Activated CD4-positive, alpha-beta T cell treated with anti-CD3 and anti-CD28 coated beads for 24 hours (primary cell): ENCODE data around the gene NAPSA.
"Not testable (repeated sequence)": the region's sequence is repeated elsewhere in the genome, so short reads cannot be mapped to it uniquely, and the experiment has no call there.

Experiments used
- DNase-seq, 2 donors: peaks; one replicate each; pipeline ENCODE4 v3.0.0-alpha.2; 2020; ENCODE audit warnings: low read depth in 2 of 2

The NAPSA gene

GRCh38 chr19:50365434-50366306, at the start of gene NAPSA:
TSS of gene NAPSA (minus strand) at chr19:50365639. CDS start at chr19:50365621, 18 bp downstream.
- DNase-seq, result no peak

DNA sequence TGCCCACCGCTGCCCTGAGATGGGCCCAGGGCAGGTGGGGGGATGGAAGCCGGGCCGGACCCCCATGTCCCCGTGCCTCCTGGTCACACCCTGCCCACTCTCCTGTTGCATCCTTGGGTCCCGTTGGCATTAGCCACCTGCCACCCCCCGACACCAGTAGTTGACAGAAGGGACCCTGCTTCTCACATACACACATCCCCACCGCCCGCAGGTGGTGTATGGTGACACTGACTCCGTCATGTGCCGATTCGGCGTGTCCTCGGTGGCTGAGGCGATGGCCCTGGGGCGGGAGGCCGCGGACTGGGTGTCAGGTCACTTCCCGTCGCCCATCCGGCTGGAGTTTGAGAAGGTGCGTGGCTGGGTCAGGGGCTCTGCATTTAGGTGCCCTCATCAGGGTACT, 48.1 kb upstream of the NAPSA start:
- DNase-seq, result no peak

DNA sequence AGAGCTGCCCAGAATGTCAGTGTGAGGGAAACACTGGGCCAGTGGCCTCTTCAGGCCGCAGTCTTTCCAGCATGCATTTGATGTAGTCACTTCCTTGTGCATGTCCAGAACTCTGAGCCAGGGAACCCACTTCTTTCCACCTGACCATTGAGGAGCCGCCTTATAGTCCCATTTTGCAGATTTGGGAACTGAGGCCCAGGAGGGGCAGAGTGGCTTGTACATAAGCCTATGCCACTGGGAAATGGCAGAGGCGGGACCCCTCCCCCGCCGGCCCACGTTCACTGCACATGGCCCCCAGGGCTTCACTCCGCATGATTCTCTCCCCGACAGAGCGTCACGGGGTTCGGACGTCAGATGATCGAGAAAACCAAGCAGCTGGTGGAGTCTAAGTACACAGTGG, 47.7 kb upstream of the NAPSA start:
- DNase-seq, result no peak

DNA sequence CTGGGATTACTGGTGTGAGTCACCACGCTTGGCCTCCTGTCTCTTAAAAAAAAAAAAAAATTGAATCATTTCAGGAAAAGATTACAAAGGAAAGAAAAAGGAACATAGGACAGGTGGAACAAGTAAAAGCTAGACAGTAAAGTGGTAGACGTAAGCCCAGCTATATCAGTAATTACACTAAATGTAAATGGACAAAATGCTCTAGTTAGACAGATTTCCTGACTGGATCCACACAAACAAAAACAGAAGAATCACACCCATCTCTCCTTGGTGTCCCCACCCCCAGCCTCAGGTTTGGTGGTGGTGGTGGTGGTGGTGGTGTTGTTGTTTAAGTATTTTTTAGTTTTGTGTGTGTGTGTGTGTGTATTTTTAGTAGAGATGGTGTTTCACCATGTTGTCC, 47.0 kb upstream of the NAPSA start:
- no peak for DNase-seq

GRCh38 chr19:50410109-50410508, 44.7 kb upstream of the NAPSA start:
- no peak for DNase-seq

GRCh38 chr19:50409347-50409746, 43.9 kb upstream of the NAPSA start:
- no peak for DNase-seq

DNA sequence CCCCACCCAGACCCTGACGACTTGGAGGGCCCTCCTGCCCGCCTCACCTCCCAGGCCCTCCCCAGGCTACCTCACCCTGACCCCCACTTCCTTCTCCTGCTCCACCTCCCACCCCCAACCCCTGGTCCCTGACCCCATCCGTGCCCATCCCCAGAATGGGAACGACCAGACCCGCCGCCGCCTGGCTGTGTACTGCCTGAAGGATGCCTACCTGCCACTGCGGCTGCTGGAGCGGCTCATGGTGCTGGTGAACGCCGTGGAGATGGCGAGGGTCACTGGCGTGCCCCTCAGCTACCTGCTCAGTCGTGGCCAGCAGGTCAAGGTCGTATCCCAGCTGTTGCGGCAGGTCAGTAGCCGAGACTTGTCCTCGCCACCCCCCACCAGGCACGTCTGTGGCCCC, 41.4 kb upstream of the NAPSA start:
- no peak for DNase-seq

DNA sequence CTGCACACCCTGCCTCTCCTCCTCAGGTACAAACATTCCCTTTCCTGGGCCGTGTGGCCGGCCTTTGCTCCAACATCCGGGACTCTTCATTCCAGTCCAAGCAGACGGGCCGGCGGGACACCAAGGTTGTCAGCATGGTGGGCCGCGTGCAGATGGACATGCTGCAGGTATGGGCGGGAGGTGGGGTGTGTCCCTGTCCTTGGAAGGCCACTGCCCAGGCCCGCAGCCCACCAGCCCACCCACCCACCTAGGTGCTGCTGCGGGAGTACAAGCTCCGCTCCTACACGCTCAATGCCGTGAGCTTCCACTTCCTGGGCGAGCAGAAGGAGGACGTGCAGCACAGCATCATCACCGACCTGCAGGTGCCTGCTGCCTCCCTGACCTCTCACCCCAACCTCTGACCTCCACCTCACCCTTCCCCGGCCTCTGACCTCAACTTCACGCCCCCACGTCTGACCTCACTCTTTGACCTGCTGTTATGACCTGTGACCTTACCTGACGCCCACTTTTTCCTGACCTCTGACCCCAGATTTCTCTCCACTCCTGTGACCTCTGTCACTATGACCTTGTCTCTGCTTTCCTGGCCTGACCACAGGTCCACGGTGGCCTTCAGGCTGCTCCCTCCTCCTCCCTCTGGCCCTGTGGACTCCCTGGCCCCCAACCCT, 40.8 kb upstream of the NAPSA start:
- no peak for DNase-seq

DNA sequence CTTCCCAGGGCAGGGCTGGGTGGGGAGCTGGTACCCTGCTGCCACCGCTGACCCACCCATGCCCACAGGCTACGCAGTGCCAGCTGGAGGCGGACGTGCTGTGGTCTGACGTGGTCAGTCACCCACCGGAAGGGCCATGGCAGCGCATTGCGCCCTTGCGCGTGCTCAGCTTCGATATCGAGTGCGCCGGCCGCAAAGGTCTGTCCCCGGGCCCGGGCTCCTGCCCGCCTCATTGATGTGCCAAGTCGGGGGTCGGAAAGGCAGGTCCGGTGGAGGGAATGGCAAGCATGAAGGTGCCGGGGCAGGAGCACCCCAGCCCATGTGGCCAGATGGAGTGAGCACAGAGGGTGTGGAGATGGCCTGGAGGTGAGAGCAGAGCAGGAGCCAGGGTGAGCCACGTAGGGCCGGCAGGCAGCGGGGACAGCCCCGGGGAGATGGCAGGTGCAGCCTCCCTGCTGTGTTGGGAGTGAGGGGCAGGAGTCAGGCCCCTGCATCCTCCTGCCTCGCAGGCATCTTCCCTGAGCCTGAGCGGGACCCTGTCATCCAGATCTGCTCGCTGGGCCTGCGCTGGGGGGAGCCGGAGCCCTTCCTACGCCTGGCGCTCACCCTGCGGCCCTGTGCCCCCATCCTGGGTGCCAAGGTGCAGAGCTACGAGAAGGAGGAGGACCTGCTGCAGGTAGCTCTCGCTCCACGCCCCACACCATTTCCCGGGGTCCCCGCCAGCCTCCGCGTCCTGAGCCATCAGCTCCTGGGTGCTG, 37.3 kb upstream of the NAPSA start:
- no peak for DNase-seq

DNA sequence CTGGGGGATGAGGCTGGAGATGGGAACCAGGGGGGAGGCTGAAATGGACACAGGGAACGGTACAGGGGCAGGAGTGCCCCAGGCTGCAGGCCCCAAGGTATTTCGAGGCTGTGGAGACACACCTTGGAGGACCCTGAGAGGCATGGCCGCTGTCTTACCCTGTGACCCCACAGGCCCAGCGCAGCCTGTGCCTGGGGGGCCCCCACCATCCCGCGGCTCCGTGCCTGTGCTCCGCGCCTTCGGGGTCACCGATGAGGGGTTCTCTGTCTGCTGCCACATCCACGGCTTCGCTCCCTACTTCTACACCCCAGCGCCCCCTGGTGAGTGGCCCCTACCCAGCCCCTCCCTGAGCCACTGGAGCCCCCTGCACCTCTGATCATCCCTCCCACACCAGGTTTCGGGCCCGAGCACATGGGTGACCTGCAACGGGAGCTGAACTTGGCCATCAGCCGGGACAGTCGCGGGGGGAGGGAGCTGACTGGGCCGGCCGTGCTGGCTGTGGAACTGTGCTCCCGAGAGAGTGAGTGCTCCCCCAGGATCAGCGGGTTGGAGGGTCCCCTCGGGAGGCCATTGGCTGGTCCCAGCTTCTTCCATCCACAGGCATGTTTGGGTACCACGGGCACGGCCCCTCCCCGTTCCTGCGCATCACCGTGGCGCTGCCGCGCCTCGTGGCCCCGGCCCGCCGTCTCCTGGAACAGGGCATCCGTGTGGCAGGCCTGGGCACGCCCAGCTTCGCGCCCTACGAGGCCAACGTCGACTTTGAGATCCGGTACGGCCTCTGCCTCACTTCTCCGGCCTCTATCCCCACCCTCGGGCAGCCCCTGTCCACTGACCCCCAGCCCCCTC, 36.4 kb upstream of the NAPSA start:
- no peak for DNase-seq

- no peak for DNase-seq
Measured at GRCh38 chr19:50399368-50399745, 33.9 kb upstream of the NAPSA start.

DNA sequence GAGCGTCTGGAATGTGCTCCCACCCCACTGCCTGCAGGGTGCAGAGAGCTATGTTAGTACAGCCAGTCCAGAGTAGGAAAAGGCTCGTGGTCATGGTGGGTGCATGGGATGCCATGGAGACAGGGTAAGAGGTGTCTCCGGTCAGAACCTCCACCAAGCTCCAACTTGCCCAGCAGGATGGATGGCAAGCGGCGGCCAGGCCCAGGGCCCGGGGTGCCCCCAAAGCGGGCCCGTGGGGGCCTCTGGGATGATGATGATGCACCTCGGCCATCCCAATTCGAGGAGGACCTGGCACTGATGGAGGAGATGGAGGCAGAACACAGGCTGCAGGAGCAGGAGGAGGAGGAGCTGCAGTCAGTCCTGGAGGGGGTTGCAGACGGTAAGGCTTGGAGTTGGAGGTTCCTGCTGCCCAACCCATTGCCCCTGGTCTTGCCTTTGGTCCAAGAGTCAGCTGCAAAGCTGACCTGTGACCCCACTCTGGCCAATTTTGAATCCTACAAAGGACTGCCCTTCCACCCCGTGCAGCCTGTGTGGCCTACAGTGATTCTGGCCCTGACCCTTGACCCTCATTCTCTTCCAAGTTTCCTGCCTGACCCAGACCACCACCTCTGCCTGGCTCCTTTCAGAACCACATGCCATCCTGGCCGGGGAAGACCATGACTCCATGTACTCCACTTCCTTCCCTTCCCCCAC, 33.4 kb upstream of the NAPSA start:
- DNase-seq, result no peak

DNA sequence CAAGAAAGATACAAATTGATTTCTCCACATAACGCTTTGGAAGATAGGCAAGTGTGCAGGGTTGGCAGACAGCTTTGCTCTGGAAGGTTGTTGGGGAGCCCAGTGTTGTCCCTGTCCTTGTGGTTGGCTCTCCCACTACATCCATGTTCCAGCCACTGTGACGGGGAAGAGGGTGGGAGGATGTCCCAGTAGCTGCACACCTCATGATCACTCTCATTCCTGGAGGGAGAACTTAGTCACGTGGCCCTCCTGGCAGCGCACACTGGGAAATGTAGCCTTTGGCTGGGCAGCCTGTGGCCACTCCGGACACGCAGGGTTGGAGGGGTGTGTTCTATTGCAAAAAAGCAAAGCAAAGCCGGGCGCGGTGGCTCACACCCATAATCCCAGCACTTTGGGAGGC, 28.6 kb upstream of the NAPSA start:
- DNase-seq, result no peak

DNA sequence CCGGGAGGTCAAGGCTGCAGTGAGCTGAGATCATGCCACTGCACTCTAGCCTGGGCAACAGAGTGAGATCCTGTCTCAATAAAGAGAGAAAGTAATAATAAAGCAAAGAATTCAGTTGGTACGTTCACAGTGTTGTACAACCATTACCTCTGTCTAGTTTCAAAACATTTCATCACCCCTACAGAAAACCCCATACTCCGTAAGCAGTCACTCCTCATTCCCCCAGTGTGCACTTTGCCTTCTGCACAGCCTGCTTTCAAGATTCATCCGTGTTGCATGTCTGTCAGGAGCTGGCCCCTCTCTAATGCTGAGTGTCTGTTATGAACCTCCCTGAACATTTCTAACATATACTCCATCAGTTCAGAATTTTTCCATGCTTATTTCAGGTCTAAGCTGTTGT, 28.1 kb upstream of the NAPSA start:
- DNase-seq, result no peak

- DNase-seq, result no peak
Measured at GRCh38 chr19:50392759-50393158, 27.3 kb upstream of the NAPSA start.

DNA sequence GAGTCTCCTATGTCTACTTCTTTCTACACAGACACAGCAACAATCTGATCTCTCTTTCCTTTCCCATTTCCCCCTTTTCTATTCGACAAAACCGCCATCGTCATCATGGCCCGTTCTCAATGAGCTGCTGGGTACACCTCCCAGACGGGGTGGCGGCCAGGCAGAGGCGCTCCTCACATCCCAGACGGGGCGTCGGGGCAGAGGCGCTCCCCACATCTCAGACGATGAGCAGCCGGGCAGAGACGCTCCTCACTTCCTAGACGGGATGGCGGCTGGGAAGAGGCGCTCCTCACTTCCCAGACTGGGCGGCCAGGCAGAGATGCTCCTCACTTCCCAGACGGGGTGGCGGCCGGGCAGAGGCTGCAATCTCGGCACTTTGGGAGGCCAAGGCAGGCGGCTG, 25.5 kb upstream of the NAPSA start:
- not testable (repeated sequence) for DNase-seq

DNA sequence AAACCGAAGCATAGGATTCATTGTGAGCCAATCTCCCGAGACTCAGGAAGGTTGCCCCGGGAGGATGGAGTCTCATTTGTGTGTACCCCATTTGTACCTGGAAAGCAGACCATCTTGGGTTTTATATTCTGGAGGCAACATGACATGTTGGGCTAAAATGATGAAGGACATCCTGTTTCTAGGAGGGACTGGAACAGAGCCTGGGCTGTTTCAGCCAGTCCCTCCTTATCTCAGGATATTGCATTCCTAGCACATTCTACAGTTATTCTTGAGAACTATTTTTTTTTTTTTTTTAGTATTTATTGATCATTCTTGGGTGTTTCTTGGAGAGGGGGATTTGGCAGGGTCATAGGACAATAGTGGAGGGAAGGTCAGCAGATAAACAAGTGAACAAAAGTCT, 24.9 kb upstream of the NAPSA start:
- not testable (repeated sequence) for DNase-seq

- no peak for DNase-seq
Measured at GRCh38 chr19:50387868-50388245, 22.4 kb upstream of the NAPSA start.

- no peak for DNase-seq
Measured at GRCh38 chr19:50387176-50387867, 21.9 kb upstream of the NAPSA start.
